ENCODE data around the gene KIAA1549. TPM values are rescaled to one million over a fixed set of nuclear protein-coding genes. Genes with fewer than 3 reads are reported as not detected.

Gene KIAA1549
- polyA plus RNA-seq, 2 of the 4 experiments (the other 2 are of a cell fraction), result 4.1 to 4.7 TPM

DNA sequence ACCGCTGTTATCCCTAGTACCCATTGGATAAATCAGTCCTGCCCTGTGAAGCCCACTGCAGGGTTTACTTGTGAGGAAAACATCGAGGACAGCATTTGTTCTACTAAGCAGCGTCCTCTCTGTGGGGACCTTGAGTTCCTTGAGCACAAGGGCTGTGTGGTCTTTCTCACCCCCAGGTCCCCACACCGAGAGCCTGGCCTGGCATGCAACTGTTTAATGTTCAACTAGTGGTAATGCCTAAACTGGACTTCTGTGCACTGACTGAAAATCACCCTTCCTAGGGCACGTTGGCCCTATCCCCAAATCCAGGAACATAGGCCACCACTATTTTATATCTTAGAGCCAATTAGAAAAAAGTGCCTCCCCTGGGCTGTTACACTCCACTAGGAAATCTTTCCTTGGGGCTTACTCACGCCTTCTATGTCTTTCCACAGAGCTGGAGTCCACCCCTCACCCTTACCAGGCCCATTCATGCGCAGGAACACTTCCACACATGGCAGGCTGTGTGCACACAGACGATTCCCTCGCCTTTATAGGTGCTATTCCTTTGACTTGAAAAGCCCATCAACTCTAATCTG is 185.1 kb downstream of the KIAA1549 start:
- H3K4me3 ChIP-seq, result no peak overlapping the region
- TF ChIP-seq NR3C1 (IDR thresholded peaks at IDR 0.05), result no peak
- TF ChIP-seq HOXB5 (CRISPR knock-in tag; IDR thresholded peaks at IDR 0.05), result no peak
- no peak for TF ChIP-seq MYC (IDR thresholded peaks at IDR 0.05; ENCODE audit: borderline replicate concordance, low read length)
- no peak for TF ChIP-seq CEBPB (IDR thresholded peaks at IDR 0.05)
- TF ChIP-seq, protein P1, sequence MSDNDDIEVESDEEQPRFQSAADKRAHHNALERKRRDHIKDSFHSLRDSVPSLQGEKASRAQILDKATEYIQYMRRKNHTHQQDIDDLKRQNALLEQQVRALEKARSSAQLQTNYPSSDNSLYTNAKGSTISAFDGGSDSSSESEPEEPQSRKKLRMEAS (IDR thresholded peaks at IDR 0.05), result no peak
- TF ChIP-seq, protein P2, sequence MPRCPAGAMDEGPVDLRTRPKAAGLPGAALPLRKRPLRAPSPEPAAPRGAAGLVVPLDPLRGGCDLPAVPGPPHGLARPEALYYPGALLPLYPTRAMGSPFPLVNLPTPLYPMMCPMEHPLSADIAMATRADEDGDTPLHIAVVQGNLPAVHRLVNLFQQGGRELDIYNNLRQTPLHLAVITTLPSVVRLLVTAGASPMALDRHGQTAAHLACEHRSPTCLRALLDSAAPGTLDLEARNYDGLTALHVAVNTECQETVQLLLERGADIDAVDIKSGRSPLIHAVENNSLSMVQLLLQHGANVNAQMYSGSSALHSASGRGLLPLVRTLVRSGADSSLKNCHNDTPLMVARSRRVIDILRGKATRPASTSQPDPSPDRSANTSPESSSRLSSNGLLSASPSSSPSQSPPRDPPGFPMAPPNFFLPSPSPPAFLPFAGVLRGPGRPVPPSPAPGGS (IDR thresholded peaks at IDR 0.05), result no peak
- no peak for TF ChIP-seq TFCP2L1 (CRISPR knock-in tag; IDR thresholded peaks at IDR 0.05)
- TF ChIP-seq RNF2 (IDR thresholded peaks at IDR 0.05; ENCODE audit: borderline replicate concordance, low read depth), result no peak
- H3K4me1 ChIP-seq, result 0 out of 3 replicates have a peak, but pooled peaks cover 7% of the 10 kb centered on the region
- ATAC-seq (no peak), DNase-seq (ENCODE audit: low read depth in 1 of 2, low spot score in 1 of 2) (no peak), FAIRE-seq (no peak)
- WGBS (ENCODE audit: missing lambda C conversion rate), result 63% methylated on average over 9 of the region's 9 CpGs
- POLR2A ChIA-PET, result no interaction called here
- CTCF ChIA-PET, result interaction anchor here (0.6 to 1.1 kb wide), 3 partner anchors 8 to 27 kb away, joined by 3 read pairs; no protein-coding TSS in a partner anchor
- no peak overlapping the region for H3K27ac ChIP-seq
- H3K4me2 ChIP-seq, result no peak overlapping the region
- H3K9me3 ChIP-seq, result no peaks in the 10 kb centered on the region

DNA sequence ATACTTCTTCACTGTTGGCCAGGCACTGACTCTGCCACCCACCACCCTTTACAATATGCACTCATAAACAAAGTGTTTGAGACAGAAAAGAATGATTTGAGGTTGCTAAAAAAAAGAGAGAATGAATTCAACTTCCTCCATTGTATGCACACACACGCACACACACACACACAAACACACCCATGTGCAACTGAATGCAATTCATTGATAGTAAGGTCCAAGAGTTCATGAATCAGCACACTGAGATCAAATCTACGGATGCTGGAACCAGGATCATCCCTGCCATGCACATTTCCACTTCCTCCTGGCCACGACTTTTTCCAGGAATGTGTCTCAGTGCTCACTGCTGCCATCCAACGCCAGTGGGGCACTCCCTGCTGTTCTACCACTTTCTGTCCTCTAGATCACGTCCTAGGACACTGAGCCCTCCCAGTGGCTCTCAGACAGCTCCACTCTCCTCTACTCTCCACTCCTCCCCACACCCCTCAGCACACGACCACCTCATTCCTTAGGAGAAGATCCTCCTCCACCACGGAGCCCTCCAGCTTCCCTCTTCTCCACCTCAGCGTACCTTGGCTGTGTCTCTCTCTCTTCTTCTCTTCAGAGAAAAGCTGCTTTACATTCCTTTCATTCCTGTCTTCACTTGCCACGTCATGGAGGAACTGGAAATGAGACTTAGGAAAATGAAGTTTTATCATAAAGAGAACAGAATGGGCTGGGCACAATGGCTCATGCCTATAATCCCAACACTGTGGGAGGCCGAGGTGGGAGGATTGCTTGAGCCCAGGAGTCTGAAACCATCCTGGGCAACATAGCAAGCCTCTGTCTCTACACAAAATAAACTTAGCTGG is 195.4 kb downstream of the KIAA1549 start:
- Histone ChIP-seq H3K4me2 (peak overlapping the region; percentile 67), H3K9me3 (0 out of 3 replicates have a peak, but pooled peaks cover 4% of the 10 kb centered on the region), H3K27ac (peak overlapping the region; percentile 54 to 68; a peak in 5 of 6 replicates), H3K4me1 (peaks cover 10% of the 10 kb centered on the region), H3K4me3 (no peak overlapping the region)
- peak; percentile 44 to 59 for DNase-seq (ENCODE audit: low read depth in 1 of 2, low spot score in 1 of 2)
- CTCF ChIA-PET, result interaction anchor here (1.0 to 1.3 kb wide), 2 partner anchors 10 to 13 kb away, joined by 3 read pairs; no protein-coding TSS in a partner anchor
- POLR2A ChIA-PET, result no interaction called here
- TF ChIP-seq CHD4 (IDR thresholded peaks at IDR 0.05; ENCODE audit: borderline replicate concordance), result no peak
- WGBS (ENCODE audit: missing lambda C conversion rate), result 19% methylated on average over 10 of the region's 10 CpGs
- ATAC-seq, result peak; percentile 96 to 97
- FAIRE-seq, result no peak

DNA sequence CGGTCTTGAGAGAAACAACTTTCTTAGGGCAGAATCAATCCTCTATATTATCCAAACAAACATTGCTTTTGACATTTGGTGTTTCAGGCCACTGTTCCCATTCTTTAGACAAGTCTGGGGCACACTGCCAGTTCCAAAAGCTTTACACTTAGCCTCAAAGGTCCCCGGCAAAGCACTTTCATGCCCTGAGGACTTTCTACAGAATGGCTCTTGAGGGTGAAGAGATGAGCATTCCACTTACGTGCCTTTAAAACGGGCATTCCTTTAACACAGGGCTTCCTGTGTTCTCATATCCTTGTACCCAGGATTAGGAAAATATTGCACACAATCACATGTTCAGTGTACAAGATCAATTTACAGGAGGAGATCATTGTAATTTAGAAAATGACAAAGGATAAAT is 196.5 kb downstream of the KIAA1549 start:
- H3K4me2 ChIP-seq, result no peak overlapping the region
- TF ChIP-seq FOSB (CRISPR knock-in tag; IDR thresholded peaks at IDR 0.05), result no peak
- no peak for TF ChIP-seq ZFP36 (IDR thresholded peaks at IDR 0.05; ENCODE audit: borderline replicate concordance, partially characterized antibody)
- TF ChIP-seq, protein P3, sequence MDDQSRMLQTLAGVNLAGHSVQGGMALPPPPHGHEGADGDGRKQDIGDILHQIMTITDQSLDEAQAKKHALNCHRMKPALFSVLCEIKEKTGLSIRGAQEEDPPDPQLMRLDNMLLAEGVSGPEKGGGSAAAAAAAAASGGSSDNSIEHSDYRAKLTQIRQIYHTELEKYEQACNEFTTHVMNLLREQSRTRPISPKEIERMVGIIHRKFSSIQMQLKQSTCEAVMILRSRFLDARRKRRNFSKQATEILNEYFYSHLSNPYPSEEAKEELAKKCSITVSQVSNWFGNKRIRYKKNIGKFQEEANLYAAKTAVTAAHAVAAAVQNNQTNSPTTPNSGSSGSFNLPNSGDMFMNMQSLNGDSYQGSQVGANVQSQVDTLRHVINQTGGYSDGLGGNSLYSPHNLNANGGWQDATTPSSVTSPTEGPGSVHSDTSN (IDR thresholded peaks at IDR 0.05), result no peak
- TF ChIP-seq FOSL2 (IDR thresholded peaks at IDR 0.05), result no peak
- no peak for TF ChIP-seq FOSL2 (CRISPR knock-in tag; IDR thresholded peaks at IDR 0.05)
- TF ChIP-seq, protein P4, sequence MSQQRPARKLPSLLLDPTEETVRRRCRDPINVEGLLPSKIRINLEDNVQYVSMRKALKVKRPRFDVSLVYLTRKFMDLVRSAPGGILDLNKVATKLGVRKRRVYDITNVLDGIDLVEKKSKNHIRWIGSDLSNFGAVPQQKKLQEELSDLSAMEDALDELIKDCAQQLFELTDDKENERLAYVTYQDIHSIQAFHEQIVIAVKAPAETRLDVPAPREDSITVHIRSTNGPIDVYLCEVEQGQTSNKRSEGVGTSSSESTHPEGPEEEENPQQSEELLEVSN (IDR thresholded peaks at IDR 0.05; ENCODE audit: borderline replicate concordance, low read depth), result no peak
- TF ChIP-seq, protein P5, sequence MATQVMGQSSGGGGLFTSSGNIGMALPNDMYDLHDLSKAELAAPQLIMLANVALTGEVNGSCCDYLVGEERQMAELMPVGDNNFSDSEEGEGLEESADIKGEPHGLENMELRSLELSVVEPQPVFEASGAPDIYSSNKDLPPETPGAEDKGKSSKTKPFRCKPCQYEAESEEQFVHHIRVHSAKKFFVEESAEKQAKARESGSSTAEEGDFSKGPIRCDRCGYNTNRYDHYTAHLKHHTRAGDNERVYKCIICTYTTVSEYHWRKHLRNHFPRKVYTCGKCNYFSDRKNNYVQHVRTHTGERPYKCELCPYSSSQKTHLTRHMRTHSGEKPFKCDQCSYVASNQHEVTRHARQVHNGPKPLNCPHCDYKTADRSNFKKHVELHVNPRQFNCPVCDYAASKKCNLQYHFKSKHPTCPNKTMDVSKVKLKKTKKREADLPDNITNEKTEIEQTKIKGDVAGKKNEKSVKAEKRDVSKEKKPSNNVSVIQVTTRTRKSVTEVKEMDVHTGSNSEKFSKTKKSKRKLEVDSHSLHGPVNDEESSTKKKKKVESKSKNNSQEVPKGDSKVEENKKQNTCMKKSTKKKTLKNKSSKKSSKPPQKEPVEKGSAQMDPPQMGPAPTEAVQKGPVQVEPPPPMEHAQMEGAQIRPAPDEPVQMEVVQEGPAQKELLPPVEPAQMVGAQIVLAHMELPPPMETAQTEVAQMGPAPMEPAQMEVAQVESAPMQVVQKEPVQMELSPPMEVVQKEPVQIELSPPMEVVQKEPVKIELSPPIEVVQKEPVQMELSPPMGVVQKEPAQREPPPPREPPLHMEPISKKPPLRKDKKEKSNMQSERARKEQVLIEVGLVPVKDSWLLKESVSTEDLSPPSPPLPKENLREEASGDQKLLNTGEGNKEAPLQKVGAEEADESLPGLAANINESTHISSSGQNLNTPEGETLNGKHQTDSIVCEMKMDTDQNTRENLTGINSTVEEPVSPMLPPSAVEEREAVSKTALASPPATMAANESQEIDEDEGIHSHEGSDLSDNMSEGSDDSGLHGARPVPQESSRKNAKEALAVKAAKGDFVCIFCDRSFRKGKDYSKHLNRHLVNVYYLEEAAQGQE (IDR thresholded peaks at IDR 0.05), result no peak
- TF ChIP-seq BHLHE40 (IDR thresholded peaks at IDR 0.05; ENCODE audit: low read depth, low read length), result no peak
- TF ChIP-seq TP53 (CRISPR knock-in tag; IDR thresholded peaks at IDR 0.05), result no peak
- no peak for TF ChIP-seq RFX5 (IDR thresholded peaks at IDR 0.05)
- TF ChIP-seq NFE2L2 (conservative IDR thresholded peaks at IDR 0.05; ENCODE audit: low read length), result no peak
- TF ChIP-seq, protein P6, sequence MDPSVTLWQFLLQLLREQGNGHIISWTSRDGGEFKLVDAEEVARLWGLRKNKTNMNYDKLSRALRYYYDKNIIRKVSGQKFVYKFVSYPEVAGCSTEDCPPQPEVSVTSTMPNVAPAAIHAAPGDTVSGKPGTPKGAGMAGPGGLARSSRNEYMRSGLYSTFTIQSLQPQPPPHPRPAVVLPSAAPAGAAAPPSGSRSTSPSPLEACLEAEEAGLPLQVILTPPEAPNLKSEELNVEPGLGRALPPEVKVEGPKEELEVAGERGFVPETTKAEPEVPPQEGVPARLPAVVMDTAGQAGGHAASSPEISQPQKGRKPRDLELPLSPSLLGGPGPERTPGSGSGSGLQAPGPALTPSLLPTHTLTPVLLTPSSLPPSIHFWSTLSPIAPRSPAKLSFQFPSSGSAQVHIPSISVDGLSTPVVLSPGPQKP (IDR thresholded peaks at IDR 0.05; ENCODE audit: low read depth, low read length), result no peak
- no peak for ATAC-seq
- no peak overlapping the region for H3K27ac ChIP-seq
- 62% methylated on average over 4 of the region's 4 CpGs for WGBS (ENCODE audit: missing lambda C conversion rate)
- H3K9me3 ChIP-seq, result 0 out of 3 replicates have a peak, but pooled peaks cover 4% of the 10 kb centered on the region
- FAIRE-seq, result no peak
- H3K4me3 ChIP-seq, result no peak overlapping the region
- peaks cover 10% of the 10 kb centered on the region for H3K4me1 ChIP-seq
- DNase-seq (ENCODE audit: low read depth in 1 of 2, low spot score in 1 of 2), result no peak
- CTCF ChIA-PET, result interaction anchor here (0.6 to 1.3 kb wide), 5 partner anchors 9 to 934 kb away, joined by 3 to 5 read pairs (median 3); no protein-coding TSS in a partner anchor
- POLR2A ChIA-PET, result no interaction called here
